GM18520 (cell line): Measurements from ENCODE around the gene CLEC11A.
"Not testable (repeated sequence)": the region's sequence is repeated elsewhere in the genome, so short reads cannot be mapped to it uniquely, and the experiment has no call there.

Source experiments
- ATAC-seq: cut with Tn5 transposase; IDR thresholded peaks from one replicate; pipeline ENCODE4 v1.9.1; 2021; ENCODE audit not compliant: unreplicated experiment

Gene CLEC11A

DNA sequence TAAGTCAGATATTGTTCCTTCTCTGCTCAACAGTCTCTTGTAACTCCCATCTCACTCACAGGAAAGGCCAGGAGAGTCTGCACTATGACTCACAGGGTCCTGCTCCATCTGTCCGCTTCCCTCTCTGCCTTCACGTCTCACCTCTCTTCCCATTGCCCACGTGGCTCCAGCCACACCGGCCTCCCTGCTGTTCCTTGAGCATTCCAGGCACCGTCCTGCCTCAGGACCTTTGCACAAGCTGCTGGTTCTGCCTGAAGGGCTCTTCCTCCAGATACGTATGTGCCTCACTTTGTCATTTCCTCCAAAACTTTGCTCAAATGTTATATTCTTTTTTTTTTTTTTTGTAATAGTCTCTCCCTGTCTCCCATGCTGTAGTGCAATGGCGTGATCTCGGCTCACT, 33.1 kb downstream of the CLEC11A start:
- not testable (repeated sequence) for ATAC-seq

DNA sequence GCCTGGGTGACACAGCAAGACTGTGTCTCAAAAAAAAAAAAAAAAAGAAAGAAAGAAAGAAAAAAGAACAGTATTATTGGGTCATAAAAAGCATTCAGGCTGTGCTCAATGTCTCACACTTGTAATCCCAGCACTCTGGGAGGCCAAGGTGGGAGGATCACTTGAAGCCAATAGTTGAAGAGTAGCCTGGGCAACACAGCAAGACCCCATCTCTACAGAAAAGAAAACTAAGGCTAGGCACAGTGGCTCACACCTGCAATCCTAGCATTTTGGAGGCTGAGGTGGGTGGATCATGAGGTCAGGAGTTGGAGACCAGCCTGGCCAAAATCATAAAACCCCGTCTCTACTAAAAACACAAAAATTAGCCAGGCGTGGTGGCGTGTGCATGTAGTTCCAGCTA, 34.5 kb downstream of the CLEC11A start:
- ATAC-seq: not testable (repeated sequence)

DNA sequence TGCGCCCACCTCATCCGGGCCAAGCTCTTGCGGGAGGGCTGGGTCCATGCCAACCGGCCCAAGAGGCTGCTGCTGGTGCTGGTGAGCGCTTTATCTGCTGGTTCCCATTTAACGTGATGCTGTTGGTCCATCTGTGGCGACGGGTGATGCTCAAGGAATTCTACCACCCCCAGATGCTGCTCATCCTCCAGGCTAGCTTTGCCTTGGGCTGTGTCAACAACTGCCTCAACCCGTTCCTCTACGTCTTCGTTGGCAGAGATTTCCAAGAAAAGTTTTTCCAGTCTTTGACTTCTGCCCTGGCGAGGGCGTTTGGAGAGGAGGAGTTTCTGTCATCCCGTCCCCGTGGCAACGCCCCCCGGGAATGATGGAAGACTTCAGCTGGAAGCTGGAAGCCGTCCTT, 35.9 kb downstream of the CLEC11A start:
- not testable (repeated sequence) for ATAC-seq

DNA sequence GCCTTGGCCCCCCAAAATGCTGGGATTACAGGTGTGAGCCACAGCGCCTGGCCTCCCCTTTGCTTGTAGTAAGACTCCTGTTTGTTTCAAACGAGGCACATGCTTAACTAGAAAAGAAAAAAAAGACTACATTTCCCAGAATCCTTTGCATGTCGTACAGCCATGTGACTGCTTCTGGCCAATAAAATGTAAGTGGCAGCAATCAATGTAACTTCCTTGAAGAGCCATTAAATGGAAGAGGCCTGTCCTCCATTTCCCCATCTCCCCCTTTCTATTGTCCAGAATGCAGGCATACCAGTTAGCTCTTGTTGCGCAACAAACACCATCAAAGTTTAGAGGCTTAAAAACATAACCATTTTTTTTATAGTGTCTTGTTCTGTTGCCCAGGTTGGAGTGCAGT, 36.7 kb downstream of the CLEC11A start:
- no peak for ATAC-seq

DNA sequence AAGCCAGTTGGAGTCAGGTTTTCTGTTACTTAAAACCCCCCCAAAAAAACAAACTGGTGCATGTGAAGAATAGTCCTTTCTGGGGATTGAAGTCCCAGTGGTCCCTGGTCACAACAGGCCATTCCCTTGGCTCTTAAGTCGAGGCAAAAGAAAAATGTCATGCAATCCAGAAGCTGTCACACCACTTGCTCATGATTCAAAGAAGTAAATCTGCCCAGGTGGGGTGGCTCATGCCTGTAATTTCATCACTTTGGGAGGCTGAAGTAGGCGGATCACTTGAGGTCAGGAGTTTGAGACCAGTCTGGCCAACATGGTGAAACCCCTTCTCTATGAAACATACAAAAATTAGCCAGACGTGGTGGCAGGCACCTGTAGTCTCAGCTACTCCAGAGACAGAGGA, 38.3 kb downstream of the CLEC11A start:
- not testable (repeated sequence) for ATAC-seq

DNA sequence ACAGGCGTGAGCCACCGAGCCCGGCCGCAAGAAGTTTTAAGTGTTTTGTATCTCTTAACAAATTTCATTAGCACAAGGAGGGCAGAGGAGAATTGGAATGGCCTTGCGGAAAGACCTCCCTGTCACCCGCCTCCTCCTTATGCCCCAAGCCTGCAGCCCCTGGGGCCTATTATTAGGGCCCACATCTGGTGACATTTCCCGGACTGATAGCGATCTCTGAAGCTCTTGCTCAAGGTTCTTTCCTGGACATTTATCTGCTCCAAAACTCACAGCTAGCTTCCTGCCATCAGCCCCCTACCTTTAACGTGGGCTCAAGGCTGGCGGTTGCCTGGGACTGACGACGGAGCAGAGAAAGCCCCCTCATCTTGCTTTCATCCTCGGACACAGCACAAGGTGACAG, 40.4 kb downstream of the CLEC11A start:
- not testable (repeated sequence) for ATAC-seq

DNA sequence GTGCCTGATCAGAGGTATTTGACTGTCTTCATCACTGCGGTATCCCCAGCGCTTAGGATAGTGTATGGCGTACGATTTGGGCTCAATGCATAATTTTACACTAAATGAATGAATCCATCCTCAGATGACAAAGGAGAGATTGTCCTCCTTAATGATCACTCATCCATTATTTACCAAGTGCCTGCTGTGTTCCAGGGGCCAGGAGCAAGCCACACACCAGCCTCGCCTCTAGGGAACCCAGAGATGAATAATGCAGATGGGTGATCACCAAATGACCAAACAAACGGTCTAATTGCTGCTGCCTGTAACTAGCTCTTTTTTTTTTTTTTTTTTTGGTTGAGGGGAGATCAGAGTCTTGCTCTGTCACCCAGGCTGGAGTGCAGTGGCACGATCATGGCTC, 41.2 kb downstream of the CLEC11A start:
- no peak for ATAC-seq

DNA sequence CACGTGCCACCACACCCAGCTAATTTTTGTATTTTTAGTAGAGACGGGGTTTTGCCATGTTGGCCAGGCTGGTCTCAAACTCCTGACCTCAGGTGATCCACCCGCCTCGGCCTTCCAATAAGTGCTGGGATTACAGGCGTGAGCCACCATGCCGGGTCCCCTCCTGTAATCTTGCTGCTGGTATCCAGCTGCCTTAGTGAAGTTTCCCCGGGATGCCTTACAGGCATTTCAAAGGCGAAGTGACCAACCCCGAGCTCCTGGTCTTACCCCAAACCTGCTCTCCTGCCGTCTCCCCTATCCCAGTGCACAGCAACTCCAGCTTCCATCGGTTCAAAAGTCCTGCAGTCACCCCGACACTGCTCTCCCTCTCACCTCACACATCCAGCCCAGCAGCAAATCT, 43.6 kb downstream of the CLEC11A start:
- not testable (repeated sequence) for ATAC-seq

DNA sequence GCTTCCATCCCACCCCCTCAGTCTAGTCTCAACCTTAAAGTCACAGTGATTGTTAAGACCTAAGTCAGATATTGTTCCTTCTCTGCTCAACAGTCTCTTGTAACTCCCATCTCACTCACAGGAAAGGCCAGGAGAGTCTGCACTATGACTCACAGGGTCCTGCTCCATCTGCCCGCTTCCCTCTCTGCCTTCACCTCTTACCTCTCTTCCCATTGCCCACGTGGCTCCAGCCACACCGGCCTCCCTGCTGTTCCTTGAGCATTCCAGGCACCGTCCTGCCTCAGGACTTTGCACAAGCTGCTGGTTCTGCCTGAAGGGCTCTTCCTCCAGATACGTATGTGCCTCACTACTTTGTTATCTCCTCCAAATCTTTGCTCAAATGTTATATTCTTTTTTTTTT, 44.1 kb downstream of the CLEC11A start:
- ATAC-seq: not testable (repeated sequence)

DNA sequence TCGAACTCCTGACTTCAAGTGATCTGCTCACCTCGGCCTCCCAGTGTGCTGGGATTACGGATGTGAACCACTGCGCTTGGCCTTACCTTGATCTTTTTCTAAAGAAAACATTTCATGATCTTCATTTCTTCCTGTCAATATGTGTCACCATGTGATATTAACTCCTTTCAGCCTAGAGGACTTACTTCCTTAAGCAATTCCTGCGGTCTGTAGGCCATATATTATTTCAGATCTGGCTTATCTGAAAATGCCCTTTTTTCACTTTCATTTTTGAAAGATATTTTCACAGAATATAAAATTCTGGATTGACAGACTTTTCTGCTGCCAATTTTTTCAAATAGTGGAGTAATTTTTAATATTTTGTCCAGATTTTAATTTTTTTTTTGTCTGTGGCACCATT, 45.1 kb downstream of the CLEC11A start:
- no peak for ATAC-seq

DNA sequence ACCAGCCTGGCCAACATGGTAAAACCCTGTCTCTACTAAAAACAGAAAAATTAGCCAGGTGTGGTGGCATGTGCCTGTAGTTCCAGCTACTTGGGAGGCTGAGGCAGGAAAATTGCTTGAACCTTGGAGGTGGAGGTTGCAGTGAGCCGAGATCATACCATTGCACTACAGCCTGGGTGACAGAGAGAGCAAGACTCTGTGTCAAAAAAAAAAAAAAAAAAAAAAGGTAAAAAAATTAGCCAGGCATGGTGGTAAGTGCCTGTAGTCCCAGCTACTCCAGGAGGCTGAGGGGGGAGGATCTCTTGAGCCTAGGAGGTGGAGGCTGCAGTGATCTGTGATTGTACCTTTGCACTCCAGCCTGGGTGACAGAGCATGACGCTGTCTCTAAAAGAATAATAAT, 47.0 kb downstream of the CLEC11A start, which contains the start of gene GPR32:
Gene GPR32, plus strand, starts transcription at position 301 of the 400 bp plus-strand sequence. CDS start 137 bp downstream, outside the sequence.
- ATAC-seq: not testable (repeated sequence)

DNA sequence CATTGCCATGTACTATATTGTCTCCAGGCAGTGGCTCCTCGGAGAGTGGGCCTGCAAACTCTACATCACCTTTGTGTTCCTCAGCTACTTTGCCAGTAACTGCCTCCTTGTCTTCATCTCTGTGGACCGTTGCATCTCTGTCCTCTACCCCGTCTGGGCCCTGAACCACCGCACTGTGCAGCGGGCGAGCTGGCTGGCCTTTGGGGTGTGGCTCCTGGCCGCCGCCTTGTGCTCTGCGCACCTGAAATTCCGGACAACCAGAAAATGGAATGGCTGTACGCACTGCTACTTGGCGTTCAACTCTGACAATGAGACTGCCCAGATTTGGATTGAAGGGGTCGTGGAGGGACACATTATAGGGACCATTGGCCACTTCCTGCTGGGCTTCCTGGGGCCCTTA, 47.7 kb downstream of the CLEC11A start:
- ATAC-seq: no peak

DNA sequence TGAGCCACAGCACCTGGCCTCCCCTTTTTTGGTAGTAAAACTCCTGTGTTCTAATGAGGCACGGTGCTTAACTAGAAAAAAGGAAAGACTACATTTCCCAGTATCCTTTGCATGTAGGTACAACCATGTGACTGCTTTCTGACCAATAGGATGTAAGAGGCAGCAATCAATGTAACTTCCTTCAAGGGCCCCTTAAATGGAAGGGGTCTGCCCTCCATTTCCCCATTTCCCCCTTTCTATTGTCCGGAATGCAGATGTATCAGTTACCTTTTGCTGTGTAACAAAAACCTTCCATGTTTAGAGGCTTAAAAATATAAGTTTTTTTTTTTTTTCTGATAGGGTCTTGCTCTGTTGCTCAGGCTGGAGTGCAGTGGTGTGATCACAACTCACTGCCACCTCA, 49.3 kb downstream of the CLEC11A start:
- ATAC-seq: no peak

DNA sequence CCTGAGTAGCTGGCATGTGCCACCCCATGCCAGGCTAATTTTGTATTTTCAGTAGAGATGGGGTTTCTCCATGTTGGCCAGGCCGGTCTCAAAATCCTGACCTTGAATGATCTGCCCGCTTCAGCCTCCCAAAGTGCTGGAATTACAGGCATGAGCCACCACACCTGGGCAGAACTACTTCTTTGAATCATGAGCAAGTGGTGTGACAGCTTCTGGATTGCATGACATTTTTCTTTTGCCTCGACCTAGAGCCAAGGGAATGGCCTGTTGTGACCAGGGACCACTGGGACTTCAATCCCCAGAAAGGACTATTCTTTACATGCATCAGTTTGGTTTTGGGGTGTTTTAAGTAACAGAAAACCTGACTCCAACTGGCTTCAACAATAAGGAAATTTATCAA, 49.7 kb downstream of the CLEC11A start:
- ATAC-seq: not testable (repeated sequence)

DNA sequence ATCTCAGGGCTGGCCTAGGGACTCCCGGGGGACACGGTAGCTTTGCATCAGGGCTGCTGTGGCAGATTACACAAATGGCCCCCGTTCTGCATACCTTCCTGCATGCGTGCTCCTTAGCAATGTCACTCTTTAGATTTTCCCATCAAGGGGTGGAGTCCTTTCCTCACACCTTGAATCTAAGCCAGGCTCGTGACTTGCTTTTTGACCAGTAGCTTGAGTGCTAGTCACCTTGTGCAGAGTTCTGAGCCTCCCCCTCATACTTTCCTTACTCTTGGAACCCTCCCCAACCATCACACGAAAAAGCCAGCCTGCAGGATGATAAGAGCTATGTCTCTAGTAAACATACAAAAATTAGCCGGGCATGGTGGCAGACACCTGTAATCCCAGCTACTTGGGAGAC, 50.3 kb downstream of the CLEC11A start:
- ATAC-seq: not testable (repeated sequence)
